ENCODE results near the gene GALE. TPM values are rescaled to one million over a fixed set of nuclear protein-coding genes. Genes with fewer than 3 reads are reported as not detected.
A peak's percentile ranks its signal among the peaks of the same experiment; 100 is the strongest.
"Not testable (repeated sequence)": the region's sequence is repeated elsewhere in the genome, so short reads cannot be mapped to it uniquely, and the experiment has no call there.

Gene GALE
- total RNA-seq, 2 donors from 2014 or later: 5.5 to 8.8 TPM

- Histone ChIP-seq H3K27ac (peak overlapping the region; percentile 86 to 93), H3K27me3 (no peaks in the 10 kb centered on the region), H3K4me1 (peaks cover 0 to 26% of the 10 kb centered on the region in 2 donors), H3K9me3 (no peaks in the 10 kb centered on the region), H3K4me3 (peak overlapping the region in 1 of 2 donors; percentile 89), H3K36me3 (peaks cover 19% of the 10 kb centered on the region)
- no peak for TF ChIP-seq CTCF (IDR thresholded peaks at IDR 0.05)
- DNase-seq (ENCODE audit: low spot score): no peak
These were observed 1.3 kb downstream of the GALE start for GRCh38 chr1:23799255-23799569.

GRCh38 chr1:23798662-23799142, 1.9 kb downstream of the GALE start:
- no peak for TF ChIP-seq CTCF (IDR thresholded peaks at IDR 0.05)
- Histone ChIP-seq H3K4me3 (no peak overlapping the region), H3K27ac (peak overlapping the region in 1 of 2 donors; percentile 86)

GRCh38 chr1:23797478-23798448, 2.8 kb downstream of the GALE start:
- H3K4me3 ChIP-seq: no peak overlapping the region
- H3K36me3 ChIP-seq: peaks cover 34% of the 10 kb centered on the region
- H3K27me3 ChIP-seq: no peaks in the 10 kb centered on the region
- H3K4me1 ChIP-seq: peaks cover 0 to 41% of the 10 kb centered on the region in 2 donors
- no peak for TF ChIP-seq CTCF (IDR thresholded peaks at IDR 0.05)
- no peaks in the 10 kb centered on the region for H3K9me3 ChIP-seq
- no peak for DNase-seq (ENCODE audit: low spot score)
- no peak overlapping the region for H3K27ac ChIP-seq

More at GRCh38 chr1:23798662-23799142, 1.9 kb downstream of the GALE start:
- Histone ChIP-seq H3K36me3 (peaks cover 24% of the 10 kb centered on the region), H3K9me3 (no peaks in the 10 kb centered on the region), H3K4me1 (peaks cover 0 to 32% of the 10 kb centered on the region in 2 donors), H3K27me3 (no peaks in the 10 kb centered on the region)
- DNase-seq (ENCODE audit: low spot score): no peak

GRCh38 chr1:23796466-23797271, 3.9 kb downstream of the GALE start:
- TF ChIP-seq CTCF (IDR thresholded peaks at IDR 0.05): no peak
- Histone ChIP-seq H3K27me3 (no peaks in the 10 kb centered on the region), H3K4me1 (peaks cover 4 to 49% of the 10 kb centered on the region in 2 donors), H3K4me3 (no peak overlapping the region), H3K9me3 (no peaks in the 10 kb centered on the region), H3K36me3 (peaks cover 35% of the 10 kb centered on the region), H3K27ac (no peak overlapping the region)
- no peak for DNase-seq (ENCODE audit: low spot score)

GRCh38 chr1:23795676-23796465, 4.7 kb downstream of the GALE start:
- Histone ChIP-seq H3K27me3 (no peaks in the 10 kb centered on the region), H3K36me3 (peaks cover 35% of the 10 kb centered on the region), H3K4me3 (no peak overlapping the region), H3K4me1 (peaks cover 4 to 47% of the 10 kb centered on the region in 2 donors), H3K9me3 (no peaks in the 10 kb centered on the region), H3K27ac (no peak overlapping the region)
- no peak for TF ChIP-seq CTCF (IDR thresholded peaks at IDR 0.05)
- no peak for DNase-seq (ENCODE audit: low spot score)

- H3K4me3 ChIP-seq; DNase-seq (ENCODE audit: low spot score); H3K27ac ChIP-seq; H3K27me3 ChIP-seq; H3K9me3 ChIP-seq: not testable (repeated sequence)
- Histone ChIP-seq H3K36me3 (peaks cover 35% of the 10 kb centered on the region), H3K4me1 (peaks cover 4 to 49% of the 10 kb centered on the region in 2 donors)
These were observed 5.8 kb downstream of the GALE start for GRCh38 chr1:23794732-23795182.
